HG03457 (cell line): ENCODE measurements around the gene GALR2.
"Not testable (repeated sequence)": the region's sequence is repeated elsewhere in the genome, so short reads cannot be mapped to it uniquely, and the experiment has no call there.

Source experiments
- ATAC-seq: cut with Tn5 transposase; IDR thresholded peaks from one replicate; pipeline ENCODE4 v1.9.1; 2021; ENCODE audit warnings: moderate number of reproducible peaks; ENCODE audit not compliant: unreplicated experiment

The GALR2 gene

GRCh38 chr17:76074390-76075363, at the start of gene GALR2:
TSS of gene GALR2 (plus strand) at chr17:76074781. CDS start at chr17:76074884, 103 bp downstream.
- ATAC-seq = no peak

DNA sequence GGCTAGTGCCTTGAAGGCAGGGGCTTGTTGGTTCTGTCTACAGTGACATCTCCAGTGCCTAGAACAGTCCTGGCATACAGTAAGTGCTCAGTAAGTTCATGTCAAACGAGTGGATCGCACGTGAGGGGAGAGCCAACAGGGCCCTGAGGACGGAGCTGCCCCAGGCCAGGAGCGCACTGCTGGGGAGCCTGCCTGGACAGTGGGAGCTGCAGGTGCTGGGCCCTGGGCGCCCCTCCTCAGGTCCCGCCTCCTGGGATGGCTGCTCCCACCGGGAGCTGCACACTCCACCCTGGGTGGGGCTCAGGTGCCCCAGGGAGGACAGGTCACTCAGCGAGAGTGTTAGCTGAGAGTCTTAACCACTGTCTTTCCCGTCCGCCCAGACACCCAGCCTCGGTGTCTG, 49.3 kb upstream of the GALR2 start:
- ATAC-seq = no peak

DNA sequence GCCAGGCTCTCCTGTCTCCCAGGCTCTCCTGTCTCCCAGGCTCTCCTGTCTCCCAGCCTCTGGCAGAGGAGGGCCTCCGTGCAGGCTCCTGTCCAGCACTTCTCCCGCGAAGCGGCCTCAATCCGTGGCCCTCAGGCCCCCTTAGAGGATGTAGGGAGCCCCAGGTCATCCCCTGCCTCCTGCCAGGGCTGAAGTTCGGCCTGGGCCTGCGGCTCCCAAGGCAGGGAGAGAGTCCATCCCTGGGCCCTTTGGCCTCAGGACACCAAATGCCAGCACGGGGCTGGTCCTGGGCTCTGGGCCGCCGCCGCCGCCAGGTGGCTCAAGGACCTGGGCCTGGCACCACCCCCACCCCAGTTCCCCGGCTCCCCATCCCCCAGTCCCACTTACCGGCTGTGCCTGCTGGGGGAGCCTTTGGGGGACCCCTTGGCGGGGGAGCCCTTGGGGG, 47.8 kb upstream of the GALR2 start:
- ATAC-seq = no peak

DNA sequence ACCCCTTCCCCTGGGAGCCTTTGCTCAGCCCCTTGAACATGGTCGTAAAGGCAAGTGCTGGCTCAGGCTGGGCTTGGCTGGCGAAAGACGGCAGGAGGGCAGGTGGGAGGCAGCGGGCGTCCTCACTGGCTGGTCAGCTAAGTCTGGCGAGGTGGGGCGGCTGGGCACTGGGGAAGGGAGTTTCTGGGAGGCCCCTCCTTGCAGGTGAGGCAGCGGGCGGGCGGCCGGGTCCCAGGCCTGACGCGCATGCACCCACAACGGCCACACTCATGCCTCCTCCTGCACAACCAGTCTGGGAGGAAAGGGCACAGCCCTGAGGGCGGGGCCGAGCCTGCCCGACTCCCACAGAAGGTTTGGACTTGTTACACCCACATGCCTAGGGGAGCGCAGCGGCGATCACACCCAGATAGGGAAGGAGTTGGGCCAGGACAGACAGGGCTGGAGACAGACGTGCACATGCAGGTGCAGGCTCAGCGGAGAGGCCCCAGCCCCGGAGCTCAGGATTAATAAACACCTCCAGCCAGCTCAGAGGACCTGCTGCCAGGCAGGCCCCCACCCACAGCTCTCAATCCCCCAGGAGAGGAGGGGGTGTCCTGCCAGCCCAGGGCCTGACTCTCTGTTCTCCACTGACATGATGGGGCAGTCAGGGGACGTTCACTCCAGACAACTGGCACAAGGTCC, 47.3 kb upstream of the GALR2 start, which contains the start of gene EVPL:
Gene EVPL (minus strand): TSS at position 148 of the 681 bp plus-strand sequence. CDS start 108 bp downstream, at position 40.
- ATAC-seq = no peak

DNA sequence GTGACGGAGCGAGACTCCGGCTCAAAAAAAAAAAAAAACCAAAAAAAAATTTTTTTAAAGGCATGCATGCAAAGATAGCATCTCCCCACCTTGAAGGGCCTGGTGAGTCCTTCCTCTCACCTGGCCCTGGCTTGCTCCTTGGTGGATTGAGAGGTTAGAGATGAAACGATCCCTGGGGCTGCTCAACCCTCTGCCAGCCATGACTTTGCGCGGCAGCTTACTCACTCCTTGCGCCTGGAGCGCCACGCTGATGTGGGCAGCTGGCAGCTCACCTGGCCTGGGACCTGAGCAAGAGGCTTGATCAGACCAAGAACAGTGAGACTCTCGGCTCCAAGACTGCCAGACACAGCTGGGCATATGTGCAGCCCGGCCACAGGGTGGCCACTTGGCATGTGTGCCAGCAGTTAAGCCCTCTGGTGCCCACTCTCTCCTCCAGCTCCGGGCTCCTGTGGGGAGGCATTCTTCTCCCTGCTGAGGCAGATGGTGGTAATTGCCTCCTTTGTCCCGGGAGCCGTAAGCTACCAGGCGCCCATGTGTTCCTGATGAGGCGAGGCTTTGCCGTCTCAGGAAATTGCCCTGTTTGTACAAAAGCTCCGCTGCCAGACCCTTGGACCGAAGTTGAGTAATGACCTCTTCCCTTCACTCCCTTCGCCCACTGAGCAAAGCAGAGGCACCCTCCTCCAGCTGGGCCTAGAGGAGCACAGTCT, 42.4 kb upstream of the GALR2 start:
- no peak for ATAC-seq

DNA sequence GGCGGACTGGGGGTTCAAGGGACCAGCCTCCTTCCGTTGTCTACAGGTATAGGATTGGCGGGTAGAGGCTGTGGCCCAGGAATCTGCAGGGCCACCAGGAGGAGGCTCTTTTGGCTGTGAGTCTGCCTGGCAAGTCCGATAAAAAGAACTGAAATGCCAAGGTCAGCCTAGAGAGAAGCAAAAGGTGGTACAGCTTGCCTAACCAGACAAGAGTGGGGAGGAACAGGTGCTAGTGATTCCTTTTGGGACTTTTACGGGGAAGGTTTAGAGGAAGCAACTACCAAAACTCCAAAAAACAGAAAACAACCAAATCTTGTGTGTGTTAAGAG, 41.8 kb upstream of the GALR2 start:
- ATAC-seq = no peak

GRCh38 chr17:76033139-76033538, 41.4 kb upstream of the GALR2 start:
- ATAC-seq = no peak

- ATAC-seq = no peak
Measured at GRCh38 chr17:76034428-76035350, 39.9 kb upstream of the GALR2 start.

DNA sequence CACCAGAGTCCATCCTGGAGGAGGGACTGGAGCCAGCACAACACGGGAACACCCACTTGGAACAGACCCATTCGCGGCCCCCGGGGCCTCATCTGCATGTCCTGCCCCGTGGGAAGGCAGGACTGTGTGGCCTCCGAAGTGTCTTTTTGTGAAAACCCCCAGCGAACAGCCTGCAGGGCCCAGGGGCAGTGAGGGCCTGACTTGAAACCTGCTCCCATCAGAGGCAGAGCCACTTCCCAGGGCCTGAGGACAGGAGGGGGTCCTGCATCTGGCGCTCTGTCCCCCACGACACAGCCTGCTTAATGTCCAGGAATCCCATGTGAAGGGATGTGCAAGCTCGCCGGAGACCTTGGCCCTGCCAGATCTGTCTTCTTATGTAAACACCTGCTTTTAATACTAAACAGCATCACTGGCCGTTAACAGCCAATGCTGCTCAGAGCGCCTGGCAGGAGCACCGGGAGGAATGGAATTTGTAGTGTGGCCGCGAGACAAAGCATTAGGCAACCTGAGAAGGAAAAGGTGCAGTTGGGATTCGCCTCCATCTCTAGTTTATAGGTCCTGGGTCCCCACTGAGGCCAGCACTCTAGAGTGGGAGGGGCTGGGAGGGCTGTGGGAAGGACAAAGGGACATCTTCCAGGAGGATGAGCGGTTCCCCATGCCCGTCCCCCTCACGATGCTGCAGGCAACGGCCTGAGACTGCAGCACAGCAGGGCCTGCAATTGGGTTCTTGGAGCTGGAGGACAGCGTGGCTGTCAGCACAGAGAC, 37.9 kb upstream of the GALR2 start:
- ATAC-seq = no peak

DNA sequence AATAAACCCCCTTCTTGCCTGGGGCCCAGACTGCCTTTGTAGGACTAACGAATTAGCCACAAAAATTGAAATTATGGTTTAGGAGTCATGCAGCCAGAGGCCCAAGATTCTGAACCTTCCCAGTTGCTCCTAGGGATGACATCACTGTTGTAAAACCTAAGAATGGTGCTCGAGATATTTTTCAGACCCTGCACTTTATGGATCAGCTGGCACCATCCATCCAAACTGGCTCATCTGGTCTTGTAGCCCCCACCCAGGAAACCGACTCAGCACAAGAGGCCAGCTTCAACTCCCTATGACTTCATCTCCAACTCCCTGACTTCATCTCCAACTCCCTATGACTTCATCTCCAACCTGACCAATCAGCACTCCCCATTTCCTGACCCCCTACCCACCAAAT, 36.5 kb upstream of the GALR2 start:
- no peak for ATAC-seq

- ATAC-seq = no peak
Measured at GRCh38 chr17:76039121-76039520, 35.5 kb upstream of the GALR2 start.

DNA sequence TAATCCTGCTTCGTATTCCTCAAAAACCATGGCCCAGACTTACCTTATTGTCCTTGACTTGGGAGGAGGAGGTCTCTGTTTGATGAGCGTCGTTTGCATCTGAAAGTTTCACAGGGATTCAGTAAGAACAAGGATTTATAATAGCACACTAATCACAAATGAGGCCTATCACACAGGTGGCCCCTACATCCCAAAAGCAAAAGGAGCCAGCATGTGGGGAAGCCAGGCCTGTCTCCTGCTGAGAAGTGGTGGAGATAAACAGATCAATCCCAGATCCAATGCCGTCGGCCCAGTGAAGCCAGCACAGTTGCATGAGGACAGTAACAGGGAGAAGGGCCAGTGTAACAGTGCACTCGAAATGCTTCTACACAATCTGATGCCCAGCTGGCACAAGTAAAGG, 34.2 kb upstream of the GALR2 start:
- no peak for ATAC-seq

- not testable (repeated sequence) for ATAC-seq
Measured at GRCh38 chr17:76042868-76043267, 31.7 kb upstream of the GALR2 start.

- ATAC-seq = not testable (repeated sequence)
Measured at GRCh38 chr17:76044475-76045007, 30.0 kb upstream of the GALR2 start.

- ATAC-seq = no peak
Measured at GRCh38 chr17:76046064-76046463, 28.5 kb upstream of the GALR2 start.

GRCh38 chr17:76048025-76048605, 26.5 kb upstream of the GALR2 start:
- ATAC-seq = no peak

DNA sequence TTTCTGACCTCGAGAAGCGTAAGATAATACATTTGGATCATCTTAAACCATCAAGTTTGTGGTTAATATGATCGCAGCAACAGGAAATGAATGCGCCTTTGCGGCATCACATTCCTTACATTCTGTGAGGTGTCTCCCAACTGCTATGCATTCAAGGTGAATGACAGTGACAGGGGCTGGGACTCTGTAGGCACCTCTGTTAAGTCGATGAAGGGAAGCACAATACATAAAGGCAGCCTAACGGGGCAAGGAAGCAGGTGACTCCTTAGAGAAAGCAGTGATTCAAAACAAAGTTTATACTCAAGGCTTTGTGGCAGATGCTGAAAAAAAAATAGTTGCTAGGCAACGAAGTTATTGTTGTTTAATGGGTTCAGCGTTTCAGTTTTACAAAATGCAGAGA, 25.9 kb upstream of the GALR2 start:
- no peak for ATAC-seq

- ATAC-seq = no peak
Measured at GRCh38 chr17:76049239-76049638, 25.3 kb upstream of the GALR2 start.
